ENCODE measurements around the gene APBA2.

APBA2 gene

GRCh38 chr15:28896951-28897350 lies 11.2 kb downstream of the APBA2 start:
- no peak for DNase-seq (ENCODE audit: low read depth)
- H3K4me3 ChIP-seq (ENCODE audit: low read depth, low read length), result no peak overlapping the region

GRCh38 chr15:28897861-28898585 lies 12.2 kb downstream of the APBA2 start:
- DNase-seq (ENCODE audit: low read depth), result no peak
- no peak overlapping the region for H3K4me3 ChIP-seq (ENCODE audit: low read depth, low read length)

More at GRCh38 chr15:28896951-28897350, 11.2 kb downstream of the APBA2 start:
- no peak for TF ChIP-seq CTCF (IDR thresholded peaks at IDR 0.05; ENCODE audit: low read depth, low read length, missing control alignments)

GRCh38 chr15:28899061-28899738 lies 13.4 kb downstream of the APBA2 start:
- DNase-seq (ENCODE audit: low read depth), result no peak
- TF ChIP-seq CTCF (IDR thresholded peaks at IDR 0.05; ENCODE audit: low read depth, low read length, missing control alignments), result no peak
- no peak overlapping the region for H3K4me3 ChIP-seq (ENCODE audit: low read depth, low read length)

More at GRCh38 chr15:28897861-28898585, 12.2 kb downstream of the APBA2 start:
- no peak for TF ChIP-seq CTCF (IDR thresholded peaks at IDR 0.05; ENCODE audit: low read depth, low read length, missing control alignments)

GRCh38 chr15:28900041-28900891 lies 14.5 kb downstream of the APBA2 start:
- no peak for TF ChIP-seq CTCF (IDR thresholded peaks at IDR 0.05; ENCODE audit: low read depth, low read length, missing control alignments)

GRCh38 chr15:28900892-28901586 lies 15.3 kb downstream of the APBA2 start:
- TF ChIP-seq CTCF (IDR thresholded peaks at IDR 0.05; ENCODE audit: low read depth, low read length, missing control alignments), result no peak

More at GRCh38 chr15:28900041-28900891, 14.5 kb downstream of the APBA2 start:
- no peak overlapping the region for H3K4me3 ChIP-seq (ENCODE audit: low read depth, low read length)
- no peak for DNase-seq (ENCODE audit: low read depth)

GRCh38 chr15:28901587-28901980 lies 15.8 kb downstream of the APBA2 start:
- H3K4me3 ChIP-seq (ENCODE audit: low read depth, low read length), result no peak overlapping the region
- no peak for DNase-seq (ENCODE audit: low read depth)
- no peak for TF ChIP-seq CTCF (IDR thresholded peaks at IDR 0.05; ENCODE audit: low read depth, low read length, missing control alignments)

More at GRCh38 chr15:28900892-28901586, 15.3 kb downstream of the APBA2 start:
- DNase-seq (ENCODE audit: low read depth), result no peak
- H3K4me3 ChIP-seq (ENCODE audit: low read depth, low read length), result no peak overlapping the region
